ENCODE results near the gene PSMA2.
"Not testable (repeated sequence)": the region's sequence is repeated elsewhere in the genome, so short reads cannot be mapped to it uniquely, and the experiment has no call there.

PSMA2 gene

DNA sequence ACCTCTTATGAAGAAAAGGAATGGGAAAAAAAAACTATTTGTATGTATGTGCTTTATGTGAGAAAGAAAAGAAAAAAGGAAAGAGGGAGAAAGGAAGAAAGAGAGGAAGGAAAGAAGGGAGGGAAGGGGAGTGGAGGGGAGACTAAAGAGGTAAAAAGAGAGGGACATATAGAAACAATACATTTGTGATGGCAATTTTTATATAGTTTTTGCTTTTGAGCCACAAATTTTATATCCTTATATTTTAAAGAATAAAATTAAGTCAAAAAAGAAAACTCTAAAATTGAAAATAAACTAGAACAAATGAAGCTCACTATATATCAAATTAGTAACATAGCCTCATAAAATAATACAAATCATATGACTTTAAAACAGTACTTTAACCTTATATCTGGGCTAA lies 31.1 kb downstream of the PSMA2 start:
- no peak for DNase-seq

DNA sequence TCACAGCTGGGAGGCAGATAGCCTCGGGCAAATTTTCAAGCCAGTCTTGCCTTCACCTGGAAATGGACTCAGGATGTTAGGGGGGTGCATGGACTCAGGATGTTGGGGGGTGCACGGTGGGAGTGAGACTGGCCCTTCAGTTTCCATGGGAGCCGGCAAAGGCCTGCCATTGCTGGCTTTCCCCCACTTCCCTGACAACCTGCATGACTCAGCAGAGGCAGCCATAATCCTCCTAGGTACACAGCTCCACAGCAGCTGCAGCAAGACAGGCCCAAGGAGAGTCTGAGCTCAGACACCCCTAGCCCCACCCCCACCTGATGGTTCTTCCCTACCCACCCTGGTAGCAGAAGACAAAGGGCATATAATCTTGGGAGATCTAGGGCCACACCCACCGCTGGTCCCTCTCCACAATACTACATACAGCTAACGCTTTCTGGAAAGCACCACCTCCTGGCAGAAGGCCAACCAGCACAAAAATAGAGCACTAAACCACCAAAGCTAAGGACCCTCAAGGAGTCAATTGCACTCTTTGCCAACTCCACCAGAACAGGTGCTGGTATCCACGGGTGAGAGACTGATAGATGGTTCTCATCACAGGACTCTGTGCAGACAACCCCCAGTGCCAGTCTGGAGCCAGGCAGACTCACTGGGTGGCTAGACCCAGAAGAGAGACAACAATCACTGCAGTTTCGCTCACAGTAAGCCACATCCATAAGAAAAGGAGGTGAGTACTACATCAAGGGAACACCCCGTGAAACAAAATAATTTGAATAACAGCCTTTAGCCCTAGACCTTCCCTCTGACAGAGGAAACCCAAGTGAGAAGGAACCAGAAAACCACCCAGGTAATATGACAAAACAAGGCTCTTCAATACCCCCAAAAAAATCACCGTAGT lies 38.4 kb downstream of the PSMA2 start:
- no peak for DNase-seq

DNA sequence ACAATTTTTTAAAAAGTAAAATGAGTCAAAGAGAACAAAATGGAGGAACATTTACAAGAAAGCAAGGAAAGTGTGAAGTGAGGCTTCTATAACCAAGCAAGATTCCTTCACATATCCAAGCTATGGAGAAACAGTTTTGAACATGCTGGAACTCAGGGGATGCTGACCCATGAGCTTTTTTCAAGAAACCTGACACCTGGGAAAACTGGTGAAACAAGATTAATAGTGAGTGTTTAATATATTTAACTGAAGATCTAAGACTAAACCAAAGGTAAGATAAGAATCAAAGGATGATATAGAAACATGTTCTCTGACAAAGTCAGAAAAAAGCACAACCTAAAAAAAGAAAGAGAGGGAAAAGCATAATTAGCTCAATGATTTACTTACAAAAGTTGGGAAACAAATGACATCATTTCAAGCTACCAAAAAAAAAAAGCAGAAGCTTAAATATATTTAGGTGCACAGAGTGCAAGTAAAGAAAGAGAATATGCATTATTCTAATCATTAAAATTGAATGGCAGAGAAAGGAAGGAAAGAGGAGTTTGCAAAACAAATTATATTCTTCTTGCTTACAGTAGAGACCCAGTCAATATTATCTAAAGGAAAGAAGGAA lies 45.0 kb downstream of the PSMA2 start:
- DNase-seq = no peak

DNA sequence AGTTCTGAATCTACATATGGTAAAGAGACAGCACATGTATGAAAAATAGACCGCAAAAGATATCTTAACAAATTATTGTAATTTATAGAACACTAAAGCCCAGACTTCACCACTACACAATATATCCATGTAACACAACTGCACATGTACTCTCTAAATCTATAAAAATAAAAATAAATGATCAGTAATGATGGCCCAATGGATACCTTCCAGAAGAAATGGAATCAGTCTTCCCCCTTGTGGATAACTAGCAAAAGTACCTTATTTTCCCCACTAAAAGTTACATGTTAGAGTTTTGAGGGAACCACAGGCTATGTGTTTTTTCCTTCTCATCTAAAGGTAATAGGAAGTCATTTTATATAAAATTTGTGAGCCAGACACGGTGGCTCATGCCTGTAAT lies 45.8 kb downstream of the PSMA2 start:
- no peak for DNase-seq

DNA sequence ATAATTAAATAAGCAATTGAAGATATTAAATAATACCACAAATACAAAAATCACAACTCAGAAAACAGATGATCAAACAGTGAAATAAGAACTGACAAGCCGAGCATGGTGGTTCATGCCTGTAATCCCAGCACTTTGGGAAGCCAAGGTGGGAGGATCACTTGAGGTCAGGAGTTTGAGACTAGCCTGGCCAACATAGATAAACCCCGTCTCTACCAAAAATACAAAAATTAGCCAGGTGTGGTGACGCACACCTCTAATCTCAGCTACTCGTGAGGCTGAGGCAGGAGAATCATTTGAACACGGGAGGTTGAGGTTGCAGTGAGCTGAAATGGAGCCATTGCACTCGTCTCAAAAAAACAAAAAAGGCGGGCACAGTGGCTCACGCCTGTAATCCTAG lies 46.8 kb downstream of the PSMA2 start:
- not testable (repeated sequence) for DNase-seq

DNA sequence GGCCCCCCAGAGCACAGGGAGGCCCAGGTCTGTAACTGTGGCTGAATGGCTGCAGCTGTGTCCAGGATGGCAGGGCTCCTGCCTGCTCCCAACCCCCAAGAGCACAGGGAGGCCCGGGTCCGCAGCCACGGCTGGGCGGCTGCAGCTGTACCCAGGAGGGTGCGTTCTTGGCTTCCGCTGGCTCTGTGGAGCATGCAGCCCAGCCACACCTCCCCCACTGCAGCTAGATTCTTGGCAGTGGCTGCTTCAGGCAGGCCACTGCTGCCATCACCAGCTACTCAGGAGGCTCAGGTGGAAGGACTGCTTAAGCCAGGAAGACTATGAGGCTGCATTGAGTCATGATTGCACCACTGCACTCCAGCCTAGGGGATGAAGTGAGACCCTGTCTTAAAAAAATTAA lies 48.0 kb downstream of the PSMA2 start:
- peak; percentile 10 for DNase-seq

DNA sequence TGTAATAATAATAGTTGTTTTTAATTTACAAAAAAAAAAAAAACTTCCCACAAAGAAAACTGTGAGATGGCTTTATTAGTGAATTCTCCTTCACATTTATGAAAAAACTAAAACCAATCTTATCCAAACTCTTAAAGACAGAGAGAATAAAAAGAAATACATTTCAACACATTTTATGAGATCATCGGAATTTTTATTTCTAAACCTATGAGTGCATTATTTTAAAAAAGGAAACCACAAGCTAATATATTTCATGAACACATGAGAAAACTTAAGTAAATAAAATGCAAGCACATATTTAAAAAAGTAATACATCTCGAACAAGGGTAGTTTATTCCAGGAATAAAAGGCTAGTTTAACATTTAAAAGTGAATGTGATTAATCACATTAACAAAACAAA lies 51.6 kb downstream of the PSMA2 start:
- DNase-seq = no peak

DNA sequence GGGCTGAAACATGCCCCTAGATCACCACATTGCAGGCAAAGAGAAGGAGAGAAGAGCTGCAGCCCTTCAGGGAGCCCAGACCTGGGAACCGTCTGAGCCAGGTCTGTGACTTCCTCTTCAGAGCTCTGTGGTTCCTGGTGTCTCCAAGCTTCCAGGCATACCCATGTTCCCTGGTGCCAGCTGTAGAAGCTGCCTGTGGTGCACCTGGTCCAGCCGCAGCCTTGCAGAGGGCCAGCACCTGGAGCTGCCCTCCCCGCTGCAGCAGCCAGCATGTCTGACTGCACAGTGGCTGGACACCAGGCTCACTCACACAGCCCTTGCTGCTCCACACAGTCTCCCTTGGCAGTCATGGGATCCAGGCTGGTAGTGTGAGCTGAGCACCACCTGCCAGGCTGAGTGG lies 53.7 kb downstream of the PSMA2 start:
- no peak for DNase-seq

DNA sequence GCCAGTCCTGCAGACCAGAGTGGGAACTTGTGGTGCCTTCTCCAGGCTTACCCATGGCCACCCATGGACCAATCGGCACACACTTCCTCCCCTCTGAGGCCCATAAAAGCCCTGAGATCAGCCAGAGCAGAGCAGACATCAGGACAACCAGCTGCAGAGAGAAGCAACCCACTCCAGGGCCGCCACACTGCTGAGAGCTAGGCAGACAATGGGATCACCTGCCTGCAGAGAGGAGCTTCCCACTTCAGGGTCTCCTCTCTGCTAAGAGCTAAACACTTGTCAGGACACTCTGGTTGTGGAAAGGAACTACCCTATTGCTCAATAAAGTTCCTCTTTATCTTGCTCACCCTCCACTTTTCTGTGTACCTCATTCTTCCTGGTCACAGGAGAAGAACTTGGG lies 54.1 kb downstream of the PSMA2 start:
- DNase-seq = no peak

DNA sequence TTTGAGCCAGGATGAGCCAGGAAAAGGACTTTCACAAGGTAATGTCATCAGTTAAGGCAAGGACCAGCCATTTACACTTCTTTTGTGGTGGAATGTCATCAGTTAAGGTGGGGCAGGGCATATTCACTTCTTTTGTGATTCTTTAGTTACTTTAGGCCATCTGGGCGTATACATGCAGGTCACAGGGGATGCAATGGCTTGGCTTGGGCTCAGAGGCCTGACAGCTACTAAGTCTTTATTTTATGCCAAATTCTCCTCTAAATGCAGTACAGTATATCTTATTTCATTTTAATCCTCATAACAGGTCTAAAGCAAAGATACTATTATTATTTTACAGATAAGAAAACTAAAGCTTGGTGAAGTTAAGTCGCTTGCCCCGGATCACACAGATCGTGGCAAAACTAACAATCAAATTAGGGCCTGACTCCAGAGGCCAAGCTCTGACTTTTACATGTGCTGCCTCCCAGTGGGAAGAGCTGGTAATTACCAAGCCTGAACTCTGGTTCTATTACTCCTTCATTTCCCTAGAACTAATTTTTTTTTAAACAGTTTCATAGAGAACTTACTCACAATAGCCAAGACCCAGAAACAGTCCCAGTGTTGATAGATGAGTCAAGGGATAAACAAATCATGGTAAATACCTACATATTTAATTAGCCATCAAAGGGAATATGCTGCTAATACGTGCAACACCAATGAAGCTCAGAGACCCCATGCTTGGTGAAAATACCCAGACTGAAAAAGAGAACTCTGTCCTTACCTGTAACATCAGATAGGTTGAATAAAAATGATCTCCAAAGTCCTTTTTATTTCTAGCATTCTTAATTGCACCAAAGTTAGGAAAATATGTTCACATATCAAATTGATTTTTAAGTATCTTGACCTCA lies 55.5 kb downstream of the PSMA2 start:
- peak; percentile 37 for DNase-seq

DNA sequence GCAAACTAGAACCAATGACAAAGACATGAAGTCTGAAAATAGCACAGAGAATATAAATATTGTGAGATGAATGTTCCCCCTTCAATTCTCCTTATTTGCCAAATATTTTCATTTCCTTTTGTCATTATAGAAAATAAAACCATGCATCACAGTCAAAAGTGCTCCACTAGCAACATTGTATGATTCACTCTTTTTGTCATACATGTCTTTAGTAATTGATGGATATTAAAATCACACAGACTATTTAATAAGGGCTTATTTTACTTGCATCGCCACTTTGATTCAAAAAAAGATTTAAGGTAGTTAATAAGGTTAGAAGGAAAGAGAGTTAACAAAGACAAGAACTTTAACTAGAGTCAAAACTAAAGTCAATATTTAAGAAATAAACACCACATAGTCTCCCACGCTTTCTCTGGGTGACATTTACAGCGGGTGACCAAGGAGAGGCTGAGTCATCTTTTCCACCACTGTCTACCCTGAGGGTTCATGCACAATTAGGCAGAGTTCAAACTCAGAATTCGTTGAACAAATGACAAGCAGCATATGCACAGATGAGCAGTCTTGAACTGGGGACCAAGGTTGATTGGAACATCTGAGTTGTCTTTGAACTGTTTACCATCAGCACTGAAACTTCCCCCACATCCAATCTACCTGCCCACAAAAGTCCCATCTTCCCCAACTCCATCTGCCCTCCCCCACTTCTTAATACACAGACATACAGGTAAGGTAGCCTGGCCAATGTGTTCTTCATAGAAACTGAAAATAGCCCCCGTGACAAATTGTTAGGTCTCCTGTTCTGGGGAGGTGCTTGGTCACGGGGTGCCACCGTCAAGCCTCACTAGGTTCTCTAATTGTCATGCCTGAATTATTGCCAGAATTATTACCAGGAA lies 62.6 kb downstream of the PSMA2 start:
- no peak for DNase-seq

DNA sequence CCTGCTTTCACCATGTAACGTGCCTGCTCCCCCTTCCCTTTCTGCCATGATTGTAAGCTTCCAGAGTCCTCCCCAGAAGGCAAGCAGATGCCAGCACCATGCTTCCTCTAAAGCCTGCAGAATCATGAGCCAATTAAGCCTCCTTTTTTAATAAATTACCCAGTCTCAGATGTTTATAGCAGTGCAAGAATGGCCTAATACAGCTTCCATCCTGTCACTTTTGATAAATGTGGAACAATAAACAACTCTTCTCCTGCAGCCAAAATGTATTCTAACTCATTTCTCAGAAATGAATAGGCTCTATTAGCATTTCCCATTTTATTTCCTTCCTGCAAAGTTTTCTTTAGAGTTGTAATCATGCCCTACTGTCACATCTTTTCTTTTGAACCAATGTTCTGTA lies 63.5 kb downstream of the PSMA2 start:
- DNase-seq = no peak
